HL-60/S4 treated with retinoic acid at 250 ng/mL for 4 days and 3 days (cell line): ENCODE data around the gene IRX4.
"Not testable (repeated sequence)": the region's sequence is repeated elsewhere in the genome, so short reads cannot be mapped to it uniquely, and the experiment has no call there.

ENCODE experiments used
- in situ Hi-C: fragments of 300-500 bp; cut with MboI; formaldehyde crosslinking; loops from 2 replicates; pipeline ENCODE4 v1.7.0; 2022; ENCODE audit warnings: low sequenced_read_pairs

IRX4 gene

DNA sequence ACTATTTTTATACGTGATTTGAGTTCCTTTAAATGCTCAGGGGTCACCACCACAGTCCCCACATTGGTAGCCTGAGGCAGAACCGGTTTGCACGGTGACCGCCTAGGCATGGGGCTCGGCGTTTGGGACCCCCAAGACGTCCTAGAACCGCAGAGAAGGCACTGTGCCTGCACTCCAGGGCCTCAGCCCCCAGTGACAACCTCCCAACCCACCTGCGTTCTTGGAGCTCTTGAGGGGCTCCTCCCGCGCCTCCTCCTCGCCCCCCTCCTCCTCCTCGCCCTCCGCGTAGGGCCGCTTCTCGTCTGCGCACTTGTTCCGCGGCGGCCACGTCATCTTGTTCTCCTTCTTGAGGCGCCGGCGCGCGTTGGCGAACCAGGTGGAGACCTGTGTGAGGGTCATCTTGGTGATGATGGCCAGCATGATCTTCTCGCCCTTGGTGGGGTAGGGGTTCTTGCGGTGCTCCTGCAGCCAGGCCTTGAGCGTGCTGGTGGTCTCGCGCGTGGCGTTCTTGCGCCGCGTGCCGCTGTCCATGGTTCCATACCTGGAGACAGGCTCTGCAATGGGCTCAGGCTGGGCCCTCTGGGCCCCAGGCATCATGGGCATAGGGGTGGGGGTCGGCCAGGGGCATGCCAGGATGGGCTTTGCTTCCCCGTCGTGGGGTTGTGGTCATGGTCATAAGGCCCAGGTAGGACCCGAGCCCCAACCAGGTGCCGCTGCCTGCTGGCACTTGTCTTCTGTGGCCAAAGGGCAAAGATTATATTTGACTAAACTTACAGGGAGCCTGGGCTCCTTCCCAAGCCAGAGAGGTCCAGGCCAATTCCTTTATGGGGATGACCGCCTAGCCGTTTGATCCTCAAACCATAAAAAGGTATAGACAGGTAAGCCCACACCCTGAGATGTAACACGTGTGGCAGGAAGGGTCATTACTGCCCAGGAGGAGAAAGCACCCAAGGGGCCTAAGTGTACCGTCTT is 3.1 kb downstream of the IRX4 start:
- in situ Hi-C loops: no loop called here

DNA sequence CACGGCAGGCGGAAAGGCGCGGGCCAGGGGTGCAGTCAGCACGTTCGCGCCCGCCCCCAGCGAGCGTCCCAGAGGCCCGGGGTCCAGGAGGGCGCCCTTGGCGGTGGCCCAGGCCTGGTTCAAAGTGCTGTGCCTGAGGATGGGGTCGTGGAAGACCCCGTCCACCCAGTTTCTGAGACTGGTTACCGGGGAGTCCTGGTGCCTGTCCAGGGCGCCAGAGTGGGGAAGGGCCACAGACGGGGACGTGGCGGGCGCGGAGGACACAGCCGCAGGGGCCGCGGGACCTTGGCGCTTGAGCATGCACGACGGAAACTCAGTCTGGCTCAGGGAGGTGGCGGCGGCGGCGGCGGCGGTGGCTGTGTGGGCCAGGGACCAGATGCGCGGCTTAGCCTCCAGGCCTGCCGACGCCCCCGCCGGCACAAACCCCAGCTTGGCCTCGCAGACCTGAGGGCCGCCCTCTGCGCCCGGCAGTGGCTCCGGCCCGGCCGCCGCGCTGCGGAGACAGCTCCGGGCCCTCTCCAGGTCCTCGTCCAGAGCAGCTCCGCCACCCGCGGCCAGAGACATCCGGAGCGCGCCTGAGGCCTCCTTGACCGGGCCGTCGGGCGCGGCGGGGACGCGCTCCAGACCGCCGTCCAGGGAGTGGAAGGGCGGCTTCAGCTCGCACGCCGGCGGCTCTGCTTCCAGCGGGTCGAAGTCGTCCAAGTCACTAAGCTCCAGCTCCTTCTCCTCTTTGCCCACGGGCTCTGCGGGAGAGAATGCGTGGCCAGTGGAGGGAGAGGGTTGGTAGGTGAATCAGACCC is 4.5 kb downstream of the IRX4 start:
- in situ Hi-C loops: no loop called here

DNA sequence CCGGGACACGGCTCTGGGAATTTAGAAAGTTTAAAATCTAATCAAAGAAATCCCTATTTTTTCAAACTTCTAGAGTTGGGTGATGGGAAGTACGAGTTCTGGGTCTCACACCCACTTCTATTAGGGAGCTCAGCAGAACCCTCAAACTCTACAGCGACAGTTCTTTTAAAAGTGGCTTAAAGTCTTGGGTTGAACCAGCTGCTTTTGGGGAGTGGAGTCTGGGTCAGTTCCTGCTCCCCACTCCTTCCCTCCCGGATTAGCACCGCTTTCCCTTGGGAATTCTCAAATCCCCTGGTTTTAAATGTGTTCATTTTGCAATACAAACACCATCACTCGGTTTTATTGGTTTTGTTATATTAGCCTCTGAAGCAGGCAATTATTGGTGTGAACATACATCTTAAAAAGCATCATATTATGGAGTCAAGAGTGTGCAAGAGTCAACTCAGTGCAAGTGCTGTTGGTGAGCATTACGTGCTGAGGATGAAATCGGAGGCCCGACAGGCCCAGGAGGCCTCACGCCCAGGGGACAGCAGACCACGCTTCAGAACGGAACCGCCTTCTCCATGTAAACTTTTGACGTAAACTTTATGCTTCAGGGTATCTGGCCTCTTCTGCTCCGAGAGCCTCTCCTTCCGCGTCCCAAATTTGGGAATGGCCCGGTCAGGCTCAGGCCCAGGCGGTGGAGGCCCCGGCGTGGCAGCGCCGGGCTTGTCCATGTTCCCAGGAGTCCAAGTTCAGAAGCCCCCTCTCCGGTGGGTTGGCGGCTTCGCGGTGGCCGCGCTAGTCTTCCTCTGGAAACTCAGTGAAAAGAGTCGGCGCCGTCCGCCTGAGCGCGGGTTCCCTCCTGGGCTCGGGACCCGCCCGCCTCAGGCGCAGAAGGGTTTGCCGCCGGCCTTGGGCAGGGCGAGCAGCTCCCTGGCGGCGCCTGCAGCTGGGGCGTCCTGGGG is 5.3 kb downstream of the IRX4 start:
- in situ Hi-C loops: no loop called here

DNA sequence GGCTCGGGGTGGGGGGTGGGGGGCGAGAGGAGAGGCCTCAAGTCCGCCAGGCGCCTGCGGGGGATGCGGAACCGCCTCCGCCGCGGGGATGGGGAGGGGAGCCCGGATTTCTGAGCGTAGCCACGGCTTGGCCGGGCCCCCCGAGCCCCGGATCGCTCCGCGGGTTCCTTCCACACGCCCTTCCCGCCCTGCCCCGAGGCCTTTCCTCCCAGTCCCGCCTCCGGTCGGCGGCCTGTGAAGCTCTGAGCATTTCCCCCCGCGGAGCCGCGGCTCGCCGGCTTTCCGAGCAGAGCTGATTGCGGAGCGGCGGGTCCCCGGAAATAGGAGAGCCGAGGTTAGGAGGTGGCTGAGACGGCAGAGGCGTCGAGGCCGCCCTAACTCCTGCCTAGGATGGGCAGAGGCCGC is 6.1 kb downstream of the IRX4 start:
- in situ Hi-C loops: no loop called here

DNA sequence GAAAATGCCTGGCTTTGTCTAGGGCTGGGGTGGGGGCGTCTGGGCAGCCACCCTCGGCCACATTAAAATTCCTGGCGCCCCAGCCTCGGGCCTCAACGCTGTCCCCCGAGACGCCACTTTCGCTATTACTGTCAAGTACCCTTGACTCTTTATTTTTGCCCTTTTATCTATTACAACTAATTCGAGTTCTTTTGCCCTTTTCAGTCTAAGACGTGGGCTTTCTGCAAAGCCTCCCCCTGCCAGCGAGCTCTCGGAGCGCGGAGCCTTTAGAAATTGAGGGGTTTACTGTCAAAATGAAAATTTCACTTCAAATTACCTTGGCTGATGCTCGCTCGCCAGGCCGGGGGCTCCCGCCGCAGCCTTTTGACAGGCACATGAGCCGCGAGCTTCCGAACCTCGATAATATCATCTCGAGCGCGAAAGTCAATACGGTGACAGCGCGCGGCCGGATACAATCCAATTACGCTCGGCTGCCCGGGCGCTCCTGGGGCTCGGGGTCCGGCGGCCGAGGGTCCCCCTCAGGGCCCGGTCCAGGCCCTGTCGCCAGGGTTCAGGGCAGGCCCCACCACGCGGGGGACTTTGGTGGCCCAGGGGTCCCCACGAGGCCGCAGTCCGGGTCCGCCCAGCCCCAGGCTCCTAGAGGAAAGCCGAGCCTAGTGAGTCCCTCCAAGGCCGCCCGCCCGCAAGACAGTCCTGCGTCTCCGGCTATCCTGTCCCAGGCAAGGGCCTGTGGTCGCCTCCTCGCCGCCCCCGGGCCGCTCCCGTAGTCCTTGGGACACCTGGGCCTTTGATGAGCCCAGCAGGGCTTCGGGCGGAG is 6.7 kb downstream of the IRX4 start:
- in situ Hi-C loops: no loop called here

DNA sequence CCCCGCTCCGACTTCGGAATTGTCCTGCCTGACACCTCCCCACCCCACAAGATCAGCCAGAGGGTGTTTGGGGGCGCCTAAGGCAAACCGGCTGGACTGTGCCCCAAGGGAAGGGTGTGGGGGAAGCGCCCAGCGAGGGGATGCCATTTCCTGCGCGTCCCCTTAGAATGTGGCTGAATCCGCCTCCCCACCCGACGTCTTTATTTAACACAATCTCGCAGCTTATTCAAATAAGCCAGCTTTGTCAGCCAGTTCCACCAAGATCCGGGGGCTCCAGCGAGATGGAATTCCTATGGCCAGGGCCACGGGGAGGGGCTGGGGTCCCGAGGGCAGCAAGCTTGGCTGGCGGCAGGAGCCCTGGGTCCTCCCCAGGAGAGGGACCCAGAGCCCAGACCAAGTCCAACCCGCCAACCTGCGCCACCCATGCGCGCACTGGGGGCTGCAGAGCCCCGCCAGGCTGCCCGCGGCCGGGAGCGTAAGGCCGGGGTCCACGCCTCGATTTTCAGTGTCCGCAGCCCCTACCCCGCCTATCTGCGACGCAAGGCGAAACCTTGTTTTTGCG is 7.4 kb downstream of the IRX4 start:
- in situ Hi-C loops: no loop called here

DNA sequence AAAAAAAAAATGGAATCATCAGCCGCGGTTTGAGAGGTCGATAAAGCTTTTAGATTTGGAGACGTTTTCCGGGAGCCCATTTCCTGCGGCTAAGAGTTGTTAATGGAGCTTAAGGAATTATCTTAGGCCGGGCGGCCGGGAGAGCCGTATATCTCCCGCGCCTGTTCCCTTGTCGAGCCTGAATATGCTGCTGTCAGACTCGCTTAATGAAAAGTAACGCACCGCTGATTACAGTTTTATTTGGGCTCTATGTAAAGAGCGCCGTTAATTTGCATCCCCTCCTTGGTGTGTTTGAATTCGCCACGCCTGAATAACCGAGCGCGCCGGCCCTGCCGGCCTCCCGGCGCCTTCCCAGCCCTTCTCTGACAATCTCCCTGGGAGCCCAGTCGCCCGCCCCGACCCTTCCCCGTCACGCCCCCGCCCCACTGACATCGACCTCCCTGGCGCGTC is 7.9 kb downstream of the IRX4 start:
- in situ Hi-C loops: no loop called here

DNA sequence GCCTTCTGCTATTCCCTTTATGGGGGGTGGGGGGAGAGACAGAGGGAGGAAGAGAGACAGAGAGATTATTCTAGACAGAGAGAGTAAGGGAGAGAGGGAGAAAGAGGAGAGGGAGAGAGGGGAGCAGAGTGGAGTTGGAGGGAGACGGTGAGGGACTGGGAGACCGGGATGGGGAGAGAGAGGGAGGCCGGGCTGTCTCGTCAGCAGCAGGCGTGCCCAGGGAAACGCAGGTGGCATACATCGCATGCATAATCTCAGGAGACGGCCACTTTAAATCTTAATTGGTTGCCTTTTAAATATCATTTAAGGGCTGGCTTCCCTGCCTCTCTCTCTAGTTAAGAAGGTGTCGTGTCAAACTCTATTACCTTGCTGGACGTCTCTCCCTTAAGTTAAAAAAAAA is 8.4 kb downstream of the IRX4 start:
- in situ Hi-C loops: no loop called here

DNA sequence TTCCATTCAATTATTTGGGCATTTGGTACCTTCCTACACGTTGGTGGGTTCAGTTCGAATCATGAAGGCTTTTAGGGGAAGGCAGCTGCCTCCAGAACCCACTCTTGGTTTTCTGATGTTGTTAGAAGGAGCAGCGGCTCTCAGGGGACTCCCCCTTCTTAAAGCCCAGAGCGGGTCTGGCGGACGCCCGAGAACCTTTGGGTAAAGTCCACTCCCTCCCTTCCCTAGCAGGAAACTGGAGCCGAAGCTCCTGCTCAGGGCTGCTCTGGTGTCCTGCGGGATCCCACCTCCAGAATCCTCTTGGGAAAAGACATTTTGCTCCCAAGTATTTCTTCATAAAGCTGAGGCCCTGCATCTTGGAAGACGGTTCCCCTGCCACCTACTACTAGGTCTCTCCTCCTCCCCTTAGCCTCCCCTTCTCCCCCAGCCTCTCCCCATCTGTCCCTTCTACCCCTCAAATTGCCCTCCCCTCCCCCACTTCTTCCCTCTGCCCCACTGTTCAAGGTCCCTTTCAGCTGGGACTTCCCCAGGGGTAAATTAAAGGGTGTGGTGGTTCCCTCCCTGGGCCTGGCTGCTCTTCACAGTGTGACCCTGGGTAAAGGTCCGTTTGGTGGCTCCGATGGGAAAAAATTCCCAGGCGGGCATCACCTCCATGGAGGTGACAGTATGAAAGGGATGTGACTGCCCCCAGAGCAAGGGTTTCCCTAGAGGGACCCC is 9.3 kb downstream of the IRX4 start:
- in situ Hi-C loops: no loop called here

DNA sequence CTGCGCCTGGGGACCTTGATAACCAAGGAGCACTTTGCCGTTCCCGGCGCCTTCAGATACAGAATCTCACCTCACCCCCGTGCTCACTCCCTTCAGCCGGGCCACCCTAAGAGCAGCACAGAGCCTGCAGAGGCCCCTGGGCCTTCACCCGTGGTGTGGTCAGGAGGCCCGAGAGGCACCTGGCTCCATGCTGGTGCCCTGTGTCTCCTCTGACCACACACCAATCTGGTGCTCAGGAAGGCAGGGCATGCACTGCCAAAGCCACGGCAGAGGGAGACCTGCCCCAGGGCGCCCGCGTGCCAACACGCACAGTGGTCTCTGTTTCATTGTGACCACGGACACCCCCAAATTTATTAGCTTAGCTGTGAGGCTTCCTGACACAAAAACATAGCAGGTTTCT is 11.3 kb downstream of the IRX4 start:
- in situ Hi-C loops: no loop called here

DNA sequence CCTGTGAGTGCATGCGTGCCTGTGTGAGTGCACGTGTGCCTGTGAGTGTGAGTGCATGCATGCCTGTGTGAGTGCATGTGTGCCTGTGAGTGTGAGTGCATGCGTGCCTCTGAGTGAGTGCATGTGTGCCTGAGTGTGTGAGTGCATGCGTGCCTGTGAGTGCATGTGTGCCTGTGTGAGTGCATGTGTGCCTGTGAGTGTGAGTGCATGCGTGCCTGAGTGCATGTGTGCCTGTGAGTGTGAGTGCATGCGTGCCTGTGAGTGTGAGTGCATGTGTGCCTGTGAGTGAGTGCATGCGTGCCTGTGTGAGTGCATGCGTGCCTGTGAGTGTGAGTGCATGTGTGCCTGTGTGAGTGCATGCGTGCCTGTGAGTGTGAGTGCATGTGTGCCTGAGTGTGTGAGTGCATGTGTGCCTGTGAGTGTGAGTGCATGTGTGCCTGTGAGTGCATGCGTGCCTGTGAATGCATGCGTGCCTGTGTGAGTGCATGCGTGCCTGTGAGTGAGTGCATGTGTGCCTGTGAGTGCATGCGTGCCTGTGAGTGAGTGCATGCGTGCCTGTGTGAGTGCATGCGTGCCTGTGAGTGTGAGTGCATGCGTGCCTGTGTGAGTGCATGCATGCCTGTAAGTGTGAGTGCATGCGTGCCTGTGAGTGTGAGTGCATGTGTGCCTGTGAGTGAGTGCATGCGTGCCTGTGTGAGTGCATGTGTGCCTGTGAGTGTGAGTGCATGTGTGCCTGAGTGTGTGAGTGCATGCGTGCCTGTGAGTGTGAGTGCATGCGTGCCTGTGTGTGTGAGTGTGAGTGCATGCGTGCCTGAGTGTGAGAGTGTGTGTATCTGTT is 12.1 kb downstream of the IRX4 start:
- in situ Hi-C loops: not testable (repeated sequence)

DNA sequence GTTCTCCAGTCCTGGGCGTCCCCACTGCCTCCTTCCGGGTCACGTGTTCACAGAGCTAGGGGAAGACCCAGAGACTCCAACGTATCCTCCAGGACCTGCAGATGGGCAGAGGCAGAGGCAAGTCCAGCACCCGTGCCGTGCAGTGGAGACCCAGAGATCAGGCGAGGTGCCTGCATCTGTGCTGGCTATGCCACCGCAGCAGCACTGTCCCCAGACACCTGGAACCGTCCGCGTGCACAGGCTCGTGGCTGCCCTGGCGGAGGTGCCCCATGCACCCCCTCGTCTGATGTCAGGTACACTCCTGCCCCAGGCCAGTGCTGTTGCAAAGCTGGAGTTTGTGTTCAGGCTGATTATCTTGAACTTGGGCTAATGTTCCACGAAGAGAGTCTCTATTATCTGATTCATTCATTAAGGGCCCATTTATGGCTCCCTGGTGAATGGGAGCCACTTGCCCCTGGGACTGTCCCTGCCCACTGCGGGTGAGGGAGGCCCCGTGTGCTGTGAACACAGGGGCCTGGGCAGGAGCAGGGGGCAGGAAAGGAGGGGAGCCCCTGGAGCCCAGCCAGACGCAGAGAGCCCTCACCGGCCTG is 13.7 kb downstream of the IRX4 start:
- in situ Hi-C loops: no loop called here

DNA sequence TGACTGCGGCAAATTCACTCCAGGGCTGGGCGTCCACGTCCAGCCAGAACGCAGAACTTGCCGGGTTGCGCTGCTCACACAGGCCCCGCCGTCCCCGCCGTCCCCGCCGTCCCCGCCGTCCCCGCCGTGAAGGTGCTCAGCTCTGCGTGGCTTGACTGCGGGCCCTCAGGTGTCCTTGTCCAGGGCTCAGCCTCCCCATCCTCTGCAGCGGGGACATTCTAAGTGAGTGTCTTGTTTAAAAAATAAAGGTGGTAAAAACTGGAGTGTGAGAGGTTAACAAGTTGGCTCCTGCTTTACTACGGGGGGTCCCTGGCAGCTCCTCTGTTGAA is 14.9 kb downstream of the IRX4 start:
- in situ Hi-C loops: no loop called here

DNA sequence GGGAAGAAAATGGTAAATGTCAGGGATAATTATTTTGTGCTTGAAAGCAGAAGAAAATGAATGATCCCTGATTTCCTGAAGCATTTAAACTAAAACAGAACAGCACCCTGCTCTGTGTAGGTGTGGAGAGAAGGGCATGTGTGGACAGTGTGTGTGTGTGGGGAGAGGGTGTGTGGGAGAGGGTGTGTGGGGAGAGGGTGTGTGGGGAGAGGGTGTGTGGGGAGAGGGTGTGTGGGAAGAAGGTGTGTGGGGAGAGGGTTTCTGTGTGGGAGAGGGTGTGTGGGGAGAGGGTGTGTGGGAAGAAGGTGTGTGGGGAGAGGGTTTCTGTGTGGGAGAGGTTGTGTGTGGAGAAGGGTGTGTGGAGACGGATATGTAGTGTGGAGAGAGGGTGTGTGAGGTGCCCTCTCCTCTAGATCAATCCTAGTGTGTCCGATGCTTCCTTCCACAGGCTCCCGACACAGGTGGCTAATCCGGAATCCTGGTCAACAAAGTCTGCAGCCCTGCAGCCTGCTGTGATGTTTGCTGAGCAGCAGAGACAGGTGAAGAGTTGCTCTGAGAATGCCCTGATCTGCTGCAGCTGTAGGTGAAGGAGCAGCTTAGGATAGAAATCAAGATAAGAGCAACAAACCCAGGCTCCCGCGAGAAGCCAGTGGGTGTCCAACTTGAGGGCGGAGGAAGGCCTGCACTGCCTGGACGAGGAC is 15.5 kb downstream of the IRX4 start:
- in situ Hi-C loops: no loop called here

DNA sequence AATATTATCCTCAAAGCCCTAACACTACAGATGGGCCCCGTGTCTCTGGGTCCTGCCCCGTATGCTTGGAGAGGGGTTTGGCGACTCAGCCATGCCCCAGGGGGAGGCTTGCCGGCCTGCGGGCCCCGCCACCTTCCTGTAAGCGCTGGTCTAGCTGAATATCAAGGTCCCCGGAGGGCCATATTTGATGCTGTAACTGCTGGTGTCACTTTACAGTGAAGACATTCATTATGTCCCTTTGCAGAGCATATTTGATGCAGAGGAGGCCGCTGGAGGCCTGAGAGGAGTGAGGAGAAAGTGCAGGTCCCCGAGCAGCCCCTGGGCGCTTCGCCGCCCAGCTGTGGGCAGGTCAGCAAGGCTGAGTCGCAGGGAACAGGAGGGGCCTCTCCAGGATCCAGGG is 16.8 kb downstream of the IRX4 start:
- in situ Hi-C loops: no loop called here

DNA sequence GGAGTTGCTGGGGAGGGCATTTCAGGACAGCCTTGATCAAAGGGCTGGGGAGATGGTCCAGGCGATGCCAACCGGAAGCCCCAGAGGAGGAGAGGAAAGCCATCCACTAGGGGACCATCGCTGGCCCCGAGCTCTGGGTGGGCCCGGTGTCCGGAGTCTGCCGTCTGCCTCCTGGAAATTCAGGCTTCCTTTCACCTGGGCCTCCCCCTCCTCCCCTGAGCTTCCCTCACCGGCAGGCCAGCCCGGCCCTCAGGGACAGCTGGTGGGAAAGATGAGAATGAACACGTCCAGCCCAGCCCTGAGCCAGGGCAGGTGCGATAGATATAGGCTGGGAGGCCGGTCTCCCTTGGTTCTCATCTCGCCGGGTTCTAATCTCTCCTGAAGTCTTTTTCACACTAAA is 17.2 kb downstream of the IRX4 start:
- in situ Hi-C loops: no loop called here

DNA sequence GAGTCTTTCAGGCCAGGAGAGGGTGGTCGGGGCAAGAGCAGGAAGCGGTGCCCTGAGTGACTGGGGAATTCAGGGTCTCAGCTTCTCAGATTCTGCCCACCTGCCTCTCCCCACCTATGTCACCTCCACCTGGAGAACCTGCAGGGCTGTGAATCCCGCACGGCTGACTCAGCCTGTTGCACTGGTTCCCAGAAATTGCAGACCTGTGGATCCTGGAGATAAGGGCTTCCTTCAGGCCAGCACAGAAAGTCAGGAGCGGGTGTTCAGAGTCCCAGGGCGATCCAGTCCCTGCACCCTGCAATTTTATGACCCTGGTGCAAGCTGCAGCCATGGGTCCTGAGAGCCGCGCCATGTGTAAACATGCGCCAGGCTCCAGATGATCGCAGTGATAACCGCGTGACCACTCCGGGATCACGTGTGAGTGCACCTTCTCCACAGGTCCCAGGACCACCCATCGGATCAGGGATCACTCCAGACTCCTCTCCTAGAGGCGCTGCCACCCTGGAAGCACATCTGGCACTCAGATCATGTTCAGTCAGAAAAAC is 17.8 kb downstream of the IRX4 start:
- in situ Hi-C loops: no loop called here
